ENCODE results near the gene FAM180A. TPM values are rescaled to one million over a fixed set of nuclear protein-coding genes. Genes with fewer than 3 reads are reported as not detected.

FAM180A gene
- total RNA-seq, 1 donor from 2014 or later: 19.7 TPM

DNA sequence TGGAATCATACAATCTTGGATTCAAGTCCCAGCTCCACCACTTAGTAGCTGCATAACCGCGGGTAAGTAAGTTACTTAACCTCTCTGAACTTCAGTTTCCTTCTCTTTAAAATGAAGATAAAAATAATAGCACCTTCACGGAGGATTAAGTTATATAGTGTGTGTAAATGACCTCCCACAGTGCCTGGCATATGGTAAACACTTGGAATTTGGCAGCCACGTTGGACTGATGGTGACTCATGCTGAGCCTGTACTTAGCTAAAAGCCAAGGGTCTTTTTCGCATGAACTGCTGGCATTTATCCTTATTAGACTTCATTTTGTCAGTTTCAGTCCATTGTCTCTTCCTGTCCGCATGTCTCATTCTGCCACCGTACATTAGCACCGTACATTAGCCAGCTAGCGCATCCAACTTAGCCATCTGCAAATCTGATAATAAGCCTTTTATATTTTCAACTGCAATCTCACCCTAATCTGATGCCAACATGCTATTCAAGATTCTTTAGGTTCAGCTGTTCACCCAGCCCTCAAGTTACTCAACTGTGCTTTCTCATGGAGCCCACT is 31.9 kb downstream of the FAM180A start:
- intact Hi-C loops (cut with micrococcal nuclease): no loop called here

DNA sequence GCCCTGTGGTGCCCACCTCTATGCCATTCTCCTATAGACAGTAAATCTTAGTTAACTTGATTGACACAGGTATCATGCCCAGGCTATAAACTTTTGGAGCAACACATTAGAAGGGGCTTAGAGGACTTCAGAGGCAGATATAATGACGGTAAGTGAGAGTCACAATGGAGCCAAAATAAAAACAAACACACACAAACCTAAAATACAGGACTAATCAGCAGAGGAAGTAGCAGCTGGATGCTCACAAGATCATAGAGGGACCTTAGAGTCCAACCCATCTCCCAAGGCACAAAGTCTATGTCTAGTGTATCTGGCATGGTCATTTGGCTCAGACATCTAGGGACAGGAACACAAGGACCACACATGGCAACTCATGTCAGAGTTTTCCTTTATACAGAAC is 32.9 kb downstream of the FAM180A start:
- H3K27me3 ChIP-seq (ENCODE audit: low read depth): no peaks in the 10 kb centered on the region
- no peak for DNase-seq
- intact Hi-C loops (cut with micrococcal nuclease): no loop called here
- no peak overlapping the region for H3K4me3 ChIP-seq
- no peaks in the 10 kb centered on the region for H3K9me3 ChIP-seq (replicated peaks)
- TF ChIP-seq, protein P1, sequence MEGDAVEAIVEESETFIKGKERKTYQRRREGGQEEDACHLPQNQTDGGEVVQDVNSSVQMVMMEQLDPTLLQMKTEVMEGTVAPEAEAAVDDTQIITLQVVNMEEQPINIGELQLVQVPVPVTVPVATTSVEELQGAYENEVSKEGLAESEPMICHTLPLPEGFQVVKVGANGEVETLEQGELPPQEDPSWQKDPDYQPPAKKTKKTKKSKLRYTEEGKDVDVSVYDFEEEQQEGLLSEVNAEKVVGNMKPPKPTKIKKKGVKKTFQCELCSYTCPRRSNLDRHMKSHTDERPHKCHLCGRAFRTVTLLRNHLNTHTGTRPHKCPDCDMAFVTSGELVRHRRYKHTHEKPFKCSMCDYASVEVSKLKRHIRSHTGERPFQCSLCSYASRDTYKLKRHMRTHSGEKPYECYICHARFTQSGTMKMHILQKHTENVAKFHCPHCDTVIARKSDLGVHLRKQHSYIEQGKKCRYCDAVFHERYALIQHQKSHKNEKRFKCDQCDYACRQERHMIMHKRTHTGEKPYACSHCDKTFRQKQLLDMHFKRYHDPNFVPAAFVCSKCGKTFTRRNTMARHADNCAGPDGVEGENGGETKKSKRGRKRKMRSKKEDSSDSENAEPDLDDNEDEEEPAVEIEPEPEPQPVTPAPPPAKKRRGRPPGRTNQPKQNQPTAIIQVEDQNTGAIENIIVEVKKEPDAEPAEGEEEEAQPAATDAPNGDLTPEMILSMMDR (IDR thresholded peaks at IDR 0.05; ENCODE audit: borderline replicate concordance): no peak
- peaks cover 34% of the 10 kb centered on the region for H3K4me1 ChIP-seq
- H3K27ac ChIP-seq (replicated peaks): no peak overlapping the region
- no peaks in the 10 kb centered on the region for H3K36me3 ChIP-seq

More for the DNA sequence above, 31.9 kb downstream of the FAM180A start:
- Histone ChIP-seq H3K27me3 (ENCODE audit: low read depth) (no peaks in the 10 kb centered on the region), H3K4me1 (peaks cover 34% of the 10 kb centered on the region), H3K36me3 (no peaks in the 10 kb centered on the region), H3K4me3 (no peak overlapping the region), H3K27ac (replicated peaks) (no peak overlapping the region), H3K9me3 (replicated peaks) (no peaks in the 10 kb centered on the region)
- TF ChIP-seq, protein P1 (IDR thresholded peaks at IDR 0.05; ENCODE audit: borderline replicate concordance): no peak
- DNase-seq: no peak

DNA sequence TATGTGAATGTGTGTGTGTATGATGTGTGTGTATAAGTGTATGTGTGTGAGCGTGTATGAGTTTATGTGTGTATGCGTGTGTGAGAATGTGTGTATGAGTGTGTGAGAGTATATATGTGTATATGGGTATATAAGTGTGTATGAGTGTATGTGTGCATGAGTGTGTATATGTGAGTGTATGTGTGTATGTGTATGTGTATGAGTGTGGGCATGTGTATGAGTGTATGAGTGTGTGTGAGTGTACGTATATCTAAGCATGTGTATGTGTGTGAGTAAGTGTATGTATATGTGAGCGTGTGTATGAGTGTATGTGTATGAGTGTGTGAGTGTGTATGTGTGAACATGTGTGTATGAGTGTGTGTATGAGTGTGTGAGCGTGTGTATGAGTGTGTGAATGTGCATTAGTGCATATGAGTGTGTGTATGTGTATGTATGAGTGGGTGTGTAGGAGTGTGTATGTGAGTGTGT is 33.5 kb downstream of the FAM180A start:
- Histone ChIP-seq H3K27me3 (ENCODE audit: low read depth) (no peaks in the 10 kb centered on the region), H3K4me1 (peaks cover 34% of the 10 kb centered on the region), H3K4me3 (no peak overlapping the region), H3K36me3 (no peaks in the 10 kb centered on the region), H3K9me3 (replicated peaks) (no peaks in the 10 kb centered on the region), H3K27ac (replicated peaks) (no peak overlapping the region)
- intact Hi-C loops (cut with micrococcal nuclease): no loop called here
- TF ChIP-seq, protein P1 (IDR thresholded peaks at IDR 0.05; ENCODE audit: borderline replicate concordance): no peak
- no peak for DNase-seq

DNA sequence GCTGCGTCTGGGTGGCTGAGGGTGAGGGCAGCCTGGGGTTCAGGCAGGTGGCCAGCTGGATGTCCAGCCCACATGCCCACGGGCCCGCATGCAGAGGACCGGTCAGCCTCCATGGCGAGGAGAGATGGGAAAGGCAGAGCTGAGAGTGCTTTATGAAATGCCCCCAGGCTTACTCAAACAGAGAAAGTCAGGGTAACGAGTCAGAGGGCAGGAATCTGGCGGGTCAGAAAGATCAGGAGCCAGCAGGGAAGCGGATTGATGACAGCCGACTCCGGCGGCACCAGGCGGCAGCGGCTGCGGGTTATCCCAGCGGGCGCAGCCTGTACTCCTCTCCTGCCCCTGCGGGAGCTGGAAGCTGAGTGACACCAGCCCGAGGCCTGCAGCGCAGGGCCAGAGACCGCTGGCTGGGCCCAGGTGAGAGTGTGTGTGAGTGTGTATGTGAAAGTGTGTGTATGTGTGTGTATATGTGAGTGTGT is 34.0 kb downstream of the FAM180A start:
- Histone ChIP-seq H3K4me1 (peaks cover 34% of the 10 kb centered on the region), H3K27ac (replicated peaks) (no peak overlapping the region), H3K9me3 (replicated peaks) (no peaks in the 10 kb centered on the region), H3K27me3 (ENCODE audit: low read depth) (no peaks in the 10 kb centered on the region), H3K4me3 (no peak overlapping the region), H3K36me3 (no peaks in the 10 kb centered on the region)
- intact Hi-C loops (cut with micrococcal nuclease): no loop called here
- TF ChIP-seq, protein P1 (IDR thresholded peaks at IDR 0.05; ENCODE audit: borderline replicate concordance): no peak
- no peak for DNase-seq

DNA sequence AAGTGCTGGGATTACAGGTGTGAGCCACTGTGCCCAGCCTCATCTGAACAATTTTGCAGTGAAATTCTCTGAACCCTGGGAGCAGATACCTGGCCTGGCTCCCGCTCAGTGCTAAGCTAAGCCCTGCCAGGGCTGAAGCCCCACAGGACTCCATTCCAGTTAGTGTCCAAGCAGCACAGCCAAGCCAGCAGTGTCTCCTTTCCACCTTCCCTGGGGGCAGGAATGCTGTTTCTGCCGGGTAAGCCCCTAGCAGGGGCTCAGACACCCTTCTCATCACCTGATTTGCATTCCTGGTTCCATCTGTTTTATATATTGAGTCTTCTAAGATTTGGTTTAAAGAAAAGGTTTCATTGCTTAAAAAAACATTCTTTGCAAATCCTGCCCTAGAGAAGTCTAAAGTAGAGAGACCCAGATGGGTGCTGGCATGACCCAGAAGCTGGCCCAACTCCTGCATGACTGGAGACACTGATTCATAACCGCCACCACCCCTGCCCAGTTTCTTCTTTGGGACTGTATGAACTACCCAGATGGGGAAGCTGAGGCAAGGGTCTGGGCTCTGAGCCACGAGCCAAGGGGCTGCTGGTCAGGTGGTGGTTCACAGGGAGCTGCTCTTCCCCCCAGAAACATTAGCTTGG is 34.7 kb downstream of the FAM180A start:
- DNase-seq: no peak
- intact Hi-C loops (cut with micrococcal nuclease): no loop called here
- H3K27ac ChIP-seq (replicated peaks): no peak overlapping the region
- no peaks in the 10 kb centered on the region for H3K36me3 ChIP-seq
- no peaks in the 10 kb centered on the region for H3K27me3 ChIP-seq (ENCODE audit: low read depth)
- H3K4me3 ChIP-seq: no peak overlapping the region
- TF ChIP-seq, protein P1 (IDR thresholded peaks at IDR 0.05; ENCODE audit: borderline replicate concordance): no peak
- no peaks in the 10 kb centered on the region for H3K9me3 ChIP-seq (replicated peaks)
- peaks cover 28% of the 10 kb centered on the region for H3K4me1 ChIP-seq

Measured in left ventricle myocardium inferior (tissue), 1 donor.